ENCODE results near the gene CYGB. TPM values are rescaled to one million over a fixed set of nuclear protein-coding genes. Genes with fewer than 3 reads are reported as not detected.

CYGB gene
- total RNA-seq, 1 donor from 2014 or later, result 10.1 TPM

DNA sequence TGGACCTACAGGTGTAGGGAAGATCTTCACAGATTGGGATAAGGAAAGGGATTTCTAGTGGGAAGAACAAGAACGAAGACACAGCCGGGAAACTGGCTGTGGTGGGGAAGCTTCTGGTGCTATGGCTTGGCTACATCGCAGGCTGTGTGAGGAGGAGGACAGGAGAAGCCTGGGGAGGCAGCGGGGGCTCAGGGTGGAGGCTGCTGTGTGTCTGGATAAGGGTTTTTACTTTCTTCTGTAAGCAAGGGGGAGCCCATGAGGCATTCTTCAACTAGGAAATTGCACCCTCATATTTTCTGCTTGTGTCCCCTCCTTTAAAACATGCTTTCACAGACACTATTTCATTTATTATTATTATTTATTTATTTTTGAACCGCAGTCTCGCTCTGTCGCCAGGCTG is 33.4 kb downstream of the CYGB start:
- H3K9me3 Mint-ChIP-seq, result no peaks in the 10 kb centered on the region
- no peak for DNase-seq (ENCODE audit: low spot score in 2 of 2, unreplicated experiment in 2 of 2)
- no peak overlapping the region for H3K27ac Mint-ChIP-seq
- no peak overlapping the region for H3K4me3 Mint-ChIP-seq
- peaks cover 23% of the 10 kb centered on the region for H3K27me3 Mint-ChIP-seq (ENCODE audit: low read depth)
- H3K36me3 Mint-ChIP-seq, result no peaks in the 10 kb centered on the region
- H3K4me1 Mint-ChIP-seq, result peaks cover 30% of the 10 kb centered on the region
- TF ChIP-seq, protein P1, sequence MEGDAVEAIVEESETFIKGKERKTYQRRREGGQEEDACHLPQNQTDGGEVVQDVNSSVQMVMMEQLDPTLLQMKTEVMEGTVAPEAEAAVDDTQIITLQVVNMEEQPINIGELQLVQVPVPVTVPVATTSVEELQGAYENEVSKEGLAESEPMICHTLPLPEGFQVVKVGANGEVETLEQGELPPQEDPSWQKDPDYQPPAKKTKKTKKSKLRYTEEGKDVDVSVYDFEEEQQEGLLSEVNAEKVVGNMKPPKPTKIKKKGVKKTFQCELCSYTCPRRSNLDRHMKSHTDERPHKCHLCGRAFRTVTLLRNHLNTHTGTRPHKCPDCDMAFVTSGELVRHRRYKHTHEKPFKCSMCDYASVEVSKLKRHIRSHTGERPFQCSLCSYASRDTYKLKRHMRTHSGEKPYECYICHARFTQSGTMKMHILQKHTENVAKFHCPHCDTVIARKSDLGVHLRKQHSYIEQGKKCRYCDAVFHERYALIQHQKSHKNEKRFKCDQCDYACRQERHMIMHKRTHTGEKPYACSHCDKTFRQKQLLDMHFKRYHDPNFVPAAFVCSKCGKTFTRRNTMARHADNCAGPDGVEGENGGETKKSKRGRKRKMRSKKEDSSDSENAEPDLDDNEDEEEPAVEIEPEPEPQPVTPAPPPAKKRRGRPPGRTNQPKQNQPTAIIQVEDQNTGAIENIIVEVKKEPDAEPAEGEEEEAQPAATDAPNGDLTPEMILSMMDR (IDR thresholded peaks at IDR 0.05; ENCODE audit: unreplicated experiment), result no peak

DNA sequence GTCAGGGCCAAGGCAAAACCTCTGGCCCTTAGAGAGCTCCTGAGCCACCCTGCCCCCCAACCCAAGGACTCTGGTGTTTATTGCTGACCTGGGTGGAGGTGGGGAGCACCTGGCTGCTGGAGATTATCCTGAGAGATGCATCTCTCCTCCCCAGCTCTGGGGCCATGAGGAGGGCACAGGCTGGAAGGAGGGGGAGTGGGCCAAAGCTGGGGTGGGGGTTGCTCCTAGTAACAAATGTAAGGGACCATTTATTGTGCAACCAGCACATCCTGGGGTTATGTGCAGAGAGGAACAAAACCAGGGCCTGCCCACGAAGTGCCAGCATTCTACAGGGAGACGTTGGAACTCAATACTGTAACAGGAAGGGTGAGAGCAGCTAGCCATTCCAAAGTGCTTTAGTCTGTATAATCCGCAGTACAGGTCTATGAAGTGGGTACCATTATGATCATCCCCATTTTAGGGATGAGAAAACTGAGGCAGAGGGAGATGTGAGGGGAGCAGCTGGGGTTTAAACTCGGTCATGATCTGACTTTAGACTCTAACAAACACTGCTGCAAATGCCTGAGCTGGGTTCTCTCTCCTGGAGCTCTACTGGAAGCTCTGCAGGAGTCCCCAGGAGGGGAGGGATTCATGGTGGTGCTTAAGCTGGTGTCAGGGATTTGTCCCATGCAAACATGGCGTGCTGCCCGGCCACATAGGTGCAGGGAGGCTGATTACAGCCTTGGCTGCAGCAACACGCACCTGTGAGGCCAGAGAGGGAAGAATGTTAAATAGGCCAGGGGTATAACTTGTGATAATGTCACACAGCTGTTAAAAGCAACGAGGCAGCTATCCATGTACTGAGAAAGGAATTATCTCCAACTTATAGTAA is 34.9 kb downstream of the CYGB start:
- H3K9me3 Mint-ChIP-seq, result no peaks in the 10 kb centered on the region
- H3K4me3 Mint-ChIP-seq, result no peak overlapping the region
- no peak overlapping the region for H3K27ac Mint-ChIP-seq

DNA sequence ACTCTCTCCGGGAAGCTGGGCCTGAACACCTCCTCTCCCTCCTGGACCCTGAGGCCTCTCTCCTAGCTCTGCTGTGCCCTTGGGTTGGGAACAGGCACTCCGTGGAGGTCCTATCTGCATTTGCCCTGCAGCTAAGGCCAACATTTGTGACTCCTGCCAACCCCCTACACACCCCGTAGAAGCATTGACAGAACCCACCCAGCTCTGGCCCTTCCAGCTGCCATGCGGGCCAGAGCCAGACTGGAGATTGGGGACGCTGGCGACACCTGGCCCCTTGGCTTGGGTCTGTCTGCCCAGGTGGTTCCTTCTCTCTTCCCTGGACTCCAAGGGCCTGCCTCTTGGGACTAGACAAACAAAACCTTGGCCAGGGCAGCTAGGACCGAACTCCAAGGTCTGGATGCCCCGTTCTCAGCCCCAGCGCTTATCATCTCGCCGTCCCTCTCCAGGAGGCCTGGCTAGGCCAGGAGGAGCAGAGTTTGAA is 35.6 kb downstream of the CYGB start:
- H3K9me3 Mint-ChIP-seq, result no peaks in the 10 kb centered on the region
- H3K27ac Mint-ChIP-seq, result peak overlapping the region; percentile 90
- H3K4me1 Mint-ChIP-seq, result peaks cover 44% of the 10 kb centered on the region

More for the DNA sequence above, 34.9 kb downstream of the CYGB start:
- H3K36me3 Mint-ChIP-seq, result no peaks in the 10 kb centered on the region
- H3K4me1 Mint-ChIP-seq, result peaks cover 44% of the 10 kb centered on the region
- H3K27me3 Mint-ChIP-seq (ENCODE audit: low read depth), result peaks cover 12% of the 10 kb centered on the region
- TF ChIP-seq, protein P1 (IDR thresholded peaks at IDR 0.05; ENCODE audit: unreplicated experiment), result no peak
- DNase-seq (ENCODE audit: low spot score in 2 of 2, unreplicated experiment in 2 of 2), result no peak

DNA sequence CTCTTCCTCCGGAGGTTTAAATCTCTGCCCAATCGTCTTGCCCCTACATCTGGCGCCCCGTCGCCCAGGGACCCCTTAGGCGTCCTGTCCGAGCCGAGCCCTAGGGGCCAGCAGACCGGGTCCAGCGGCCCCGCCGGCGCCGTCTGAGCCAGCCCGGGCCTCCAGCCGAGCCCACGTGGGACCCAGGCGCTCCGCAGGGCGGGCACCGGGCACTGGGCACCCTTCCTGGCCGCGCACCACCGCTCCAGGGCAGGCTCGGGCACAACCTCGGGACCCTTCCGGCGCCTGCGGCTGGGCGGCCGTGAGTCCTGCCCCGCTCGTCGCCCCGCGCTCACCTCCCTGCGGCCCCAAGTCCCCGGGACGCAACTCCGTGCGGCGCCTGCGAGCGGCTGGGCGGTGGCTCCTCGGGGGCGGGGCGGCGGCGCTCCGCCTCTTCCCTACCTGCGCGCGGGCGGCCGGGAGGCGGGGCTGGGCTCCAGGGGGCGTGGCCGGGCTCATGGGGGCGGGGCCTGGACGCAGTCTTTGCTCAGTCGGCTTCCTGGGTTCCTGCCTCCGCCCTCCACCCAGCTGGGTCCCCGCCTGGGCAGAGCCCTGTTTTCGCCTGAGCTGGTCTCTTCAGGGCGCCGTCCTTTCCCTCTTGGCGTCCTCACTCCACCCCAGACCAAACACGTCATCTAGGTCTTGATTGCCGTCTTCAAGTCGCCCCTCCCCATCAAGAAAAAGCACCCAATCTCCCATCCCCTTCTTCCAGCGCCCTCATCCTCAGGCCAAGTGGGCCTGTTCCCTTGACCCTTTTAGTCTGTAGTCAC is 36.3 kb downstream of the CYGB start, which contains the start of gene RHBDF2:
Gene RHBDF2 (minus strand): TSS at position 406 of the 809 bp plus-strand sequence. CDS start 19,899 bp downstream, outside the sequence.
- DNase-seq (ENCODE audit: low spot score in 2 of 2, unreplicated experiment in 2 of 2), result peak; percentile 89 to 98
- peaks cover 5% of the 10 kb centered on the region for H3K27me3 Mint-ChIP-seq (ENCODE audit: low read depth)
- TF ChIP-seq, protein P1 (IDR thresholded peaks at IDR 0.05; ENCODE audit: unreplicated experiment), result no peak
- no peaks in the 10 kb centered on the region for H3K9me3 Mint-ChIP-seq
- H3K4me3 Mint-ChIP-seq, result peak within 1 kb of the TSS; percentile 76
- no peaks in the 10 kb centered on the region for H3K36me3 Mint-ChIP-seq
- peaks cover 44% of the 10 kb centered on the region for H3K4me1 Mint-ChIP-seq
- peak within 1 kb of the TSS; percentile 90 for H3K27ac Mint-ChIP-seq

More for the DNA sequence above, 35.6 kb downstream of the CYGB start:
- TF ChIP-seq, protein P1 (IDR thresholded peaks at IDR 0.05; ENCODE audit: unreplicated experiment), result no peak
- DNase-seq (ENCODE audit: low spot score in 2 of 2, unreplicated experiment in 2 of 2), result no peak
- Mint-ChIP-seq H3K4me3 (peak overlapping the region; percentile 76), H3K36me3 (no peaks in the 10 kb centered on the region), H3K27me3 (ENCODE audit: low read depth) (peaks cover 7% of the 10 kb centered on the region)

DNA sequence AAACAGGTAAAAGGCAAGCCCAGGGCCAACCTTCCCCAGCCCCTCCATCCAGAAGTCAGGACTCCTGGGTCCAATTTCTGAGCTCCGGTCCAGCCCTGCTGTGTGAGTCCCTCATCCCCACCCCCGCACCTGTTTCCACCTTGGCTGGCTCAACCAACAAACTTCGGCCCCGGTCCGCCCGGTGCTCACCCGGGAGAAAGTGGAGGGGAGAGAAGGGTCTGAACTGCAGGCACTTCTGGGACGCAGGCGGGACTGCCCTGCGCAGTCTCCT is 36.8 kb downstream of the CYGB start:
- Mint-ChIP-seq H3K36me3 (no peaks in the 10 kb centered on the region), H3K4me3 (peak overlapping the region; percentile 69), H3K27ac (no peak overlapping the region), H3K27me3 (ENCODE audit: low read depth) (peaks cover 5% of the 10 kb centered on the region), H3K9me3 (no peaks in the 10 kb centered on the region), H3K4me1 (peaks cover 44% of the 10 kb centered on the region)
- DNase-seq (ENCODE audit: low spot score in 2 of 2, unreplicated experiment in 2 of 2), result no peak
- TF ChIP-seq, protein P1 (IDR thresholded peaks at IDR 0.05; ENCODE audit: unreplicated experiment), result no peak

Data from mesothelial cell of epicardium (in vitro differentiated cells).